Stromal cell of bone marrow (primary cell): ENCODE results near the gene CPEB4.

Experiments
- DNase-seq: peaks from one replicate; pipeline ENCODE4 v3.0.0-alpha.2; 2012; ENCODE audit warnings: low read depth

The CPEB4 gene

GRCh38 chr5:173974688-173975239 is 86.6 kb downstream of the CPEB4 start:
- DNase-seq = no peak

- no peak for DNase-seq
Observed at GRCh38 chr5:173981185-173981761, 93.1 kb downstream of the CPEB4 start.

DNA sequence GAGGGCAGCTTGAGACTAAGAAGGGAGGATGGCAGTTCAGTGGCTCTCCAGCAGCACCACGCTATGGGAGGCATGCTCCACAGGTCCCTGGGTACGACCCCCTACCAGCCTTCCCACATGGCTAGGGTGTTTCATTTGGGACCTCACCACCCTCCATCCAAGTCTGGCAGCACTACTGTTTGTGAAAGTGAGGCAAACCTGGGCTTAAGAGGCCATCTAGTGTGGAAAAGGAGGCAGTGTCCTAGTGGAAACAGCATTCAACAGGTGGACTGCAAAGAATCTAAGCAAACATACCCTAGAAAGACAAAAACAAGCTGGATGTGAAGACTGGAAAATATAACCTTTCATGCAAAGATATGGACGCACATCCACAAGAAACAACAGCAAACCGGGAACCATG is 96.1 kb downstream of the CPEB4 start:
- DNase-seq = no peak

DNA sequence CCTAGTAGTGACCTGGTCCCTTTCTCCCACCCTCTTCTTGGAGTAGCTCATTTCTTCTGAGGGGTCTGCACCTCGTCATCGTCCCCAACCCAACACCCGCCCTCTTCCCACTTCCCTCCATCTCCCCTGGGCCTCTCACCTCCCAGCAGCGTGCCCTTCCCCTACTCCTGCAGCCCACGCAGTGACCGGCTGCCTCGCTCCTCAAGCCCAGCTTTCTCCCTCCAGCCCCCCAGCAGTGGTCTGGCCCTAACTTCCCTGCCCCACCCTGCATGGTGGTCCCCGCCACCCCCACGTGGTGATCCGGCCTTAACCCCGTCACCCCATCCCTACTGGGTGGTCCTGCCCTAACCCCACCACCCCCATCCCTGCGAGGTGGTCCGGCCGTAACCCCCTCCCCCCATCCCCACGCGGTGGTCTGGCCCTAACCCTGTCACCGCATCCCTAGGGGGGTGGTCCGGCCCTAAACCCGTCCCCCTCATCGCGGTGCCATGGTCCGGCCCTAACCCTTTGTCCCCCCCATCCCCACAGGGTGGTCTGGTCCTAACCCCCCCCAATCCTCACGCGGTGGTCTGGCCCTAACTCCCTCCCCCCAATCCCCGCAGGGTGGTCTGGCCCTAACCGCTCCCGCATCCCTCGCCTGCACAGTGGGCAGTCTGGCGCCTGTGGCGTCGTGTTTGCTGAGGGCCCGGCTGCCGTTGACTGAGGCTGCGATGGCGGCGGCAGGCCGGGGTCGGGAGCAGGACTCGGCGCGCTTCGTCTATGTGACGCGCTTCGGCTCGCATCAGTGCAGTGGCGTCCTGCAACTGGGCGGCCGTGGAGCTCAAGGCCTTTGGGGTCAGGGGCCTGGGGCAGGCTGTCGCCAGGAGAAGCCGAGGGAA is 100.6 kb downstream of the CPEB4 start, which contains the start of gene C5orf47:
C5orf47 (plus strand) TSS at position 617 of the 878 bp plus-strand sequence; CDS start at position 711, 94 bp downstream.
- no peak for DNase-seq

DNA sequence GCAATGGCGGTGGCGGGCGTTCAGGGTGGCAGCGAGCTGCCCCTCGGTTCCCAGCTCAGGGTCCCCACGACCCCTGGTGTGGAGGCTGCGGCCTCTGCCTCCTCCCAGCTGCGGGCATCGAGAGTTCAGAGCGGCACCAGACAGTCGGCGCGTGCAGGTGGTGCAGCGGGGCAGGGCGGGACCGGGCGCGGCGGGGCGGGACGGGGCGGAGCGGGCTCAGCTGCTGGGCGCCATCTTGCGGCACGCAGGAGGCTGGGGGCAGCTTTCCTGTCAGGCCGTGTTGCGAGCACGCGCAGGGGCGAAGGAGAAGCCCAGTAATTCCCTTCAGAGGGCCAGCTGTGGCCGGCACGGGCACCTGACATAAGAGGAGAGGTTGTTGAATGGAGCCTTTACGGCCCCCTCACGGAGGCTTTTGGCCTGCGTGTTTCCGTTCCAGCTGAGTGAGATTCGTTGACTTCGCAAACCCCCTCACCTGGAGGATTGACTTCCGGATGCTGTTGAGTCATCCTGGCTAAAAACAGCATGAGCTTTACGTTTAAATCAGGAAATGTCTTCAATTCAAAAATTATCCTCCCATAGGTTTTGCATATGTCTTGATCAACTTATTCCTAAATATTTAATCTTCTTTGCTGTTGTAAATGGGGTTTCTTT is 101.4 kb downstream of the CPEB4 start:
- no peak for DNase-seq

DNA sequence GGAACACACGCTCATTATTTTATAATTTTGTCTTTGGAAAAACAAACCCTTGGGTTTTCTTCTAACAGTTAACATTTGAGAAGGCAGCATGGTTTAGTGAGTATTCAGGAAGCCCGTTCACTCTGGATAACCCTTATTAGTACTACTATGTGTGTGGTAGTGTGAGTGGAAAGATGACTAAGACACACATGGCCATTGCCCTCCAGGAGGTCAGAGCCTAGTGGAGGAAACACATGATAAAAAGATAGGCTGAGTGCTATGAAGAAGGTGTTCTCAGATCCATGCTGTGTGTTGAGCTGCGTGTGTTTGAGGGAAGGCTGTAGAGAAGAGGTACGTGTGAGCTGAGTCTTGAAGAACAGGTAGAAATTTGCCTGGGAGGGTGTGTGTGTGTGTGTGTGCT is 109.2 kb downstream of the CPEB4 start:
- no peak for DNase-seq

DNA sequence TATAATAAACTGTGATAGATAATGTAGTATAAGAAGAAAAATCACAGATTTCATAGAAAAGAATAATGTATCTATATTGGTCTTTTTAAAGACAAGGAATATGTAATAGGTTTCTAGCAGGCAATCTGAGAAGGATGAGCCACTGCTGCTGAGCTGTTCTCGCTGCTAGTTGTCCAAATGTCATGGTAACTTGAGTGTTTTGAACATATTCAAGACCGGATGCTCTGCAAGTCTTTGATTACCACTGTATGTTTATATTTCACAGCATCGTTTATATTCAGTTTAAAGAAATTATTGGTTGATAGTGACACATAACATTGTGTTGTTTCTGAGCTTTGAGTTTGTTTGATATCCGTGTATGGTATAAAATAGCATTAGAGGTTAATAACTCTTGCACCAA is 110.4 kb downstream of the CPEB4 start:
- DNase-seq = no peak

GRCh38 chr5:174000076-174000475 is 111.9 kb downstream of the CPEB4 start:
- DNase-seq = no peak

DNA sequence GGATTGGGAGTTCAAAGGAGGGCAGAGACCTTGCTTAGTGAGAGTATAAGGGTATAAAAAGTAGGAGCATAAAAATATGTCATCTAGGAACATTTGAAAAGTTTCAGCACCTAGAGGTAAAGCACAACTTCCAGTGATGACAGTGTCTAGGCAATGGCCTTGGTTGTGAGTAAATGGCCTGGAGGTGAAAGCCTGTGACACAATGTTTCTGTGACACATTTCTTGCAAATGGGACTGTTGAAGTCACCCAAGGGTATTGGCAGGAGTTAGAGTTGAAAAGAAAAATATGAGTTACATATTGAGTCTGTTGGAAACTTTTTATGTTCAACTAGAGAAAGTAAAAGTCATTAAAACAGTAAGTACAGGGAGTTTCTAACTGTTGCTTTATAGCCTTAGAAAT is 115.6 kb downstream of the CPEB4 start:
- no peak for DNase-seq

DNA sequence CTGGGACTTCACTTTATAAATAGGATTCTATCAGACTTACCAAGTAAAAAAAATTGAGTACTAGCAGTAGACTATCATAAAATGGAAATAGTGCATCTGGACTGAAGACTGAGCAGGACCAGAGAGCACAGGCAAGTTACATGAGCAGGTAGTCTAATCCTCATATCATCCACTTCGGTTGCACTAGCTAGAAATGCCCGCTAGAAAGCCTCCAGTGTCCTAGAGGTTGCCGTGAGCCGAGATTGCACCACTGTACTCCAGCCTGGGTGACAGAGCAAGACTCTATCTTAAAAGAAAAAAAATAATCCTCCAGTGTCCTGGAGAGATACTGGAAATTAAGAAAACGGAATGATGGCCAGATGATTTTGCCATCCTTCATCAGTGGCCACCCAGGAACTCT is 120.8 kb downstream of the CPEB4 start:
- DNase-seq = no peak

DNA sequence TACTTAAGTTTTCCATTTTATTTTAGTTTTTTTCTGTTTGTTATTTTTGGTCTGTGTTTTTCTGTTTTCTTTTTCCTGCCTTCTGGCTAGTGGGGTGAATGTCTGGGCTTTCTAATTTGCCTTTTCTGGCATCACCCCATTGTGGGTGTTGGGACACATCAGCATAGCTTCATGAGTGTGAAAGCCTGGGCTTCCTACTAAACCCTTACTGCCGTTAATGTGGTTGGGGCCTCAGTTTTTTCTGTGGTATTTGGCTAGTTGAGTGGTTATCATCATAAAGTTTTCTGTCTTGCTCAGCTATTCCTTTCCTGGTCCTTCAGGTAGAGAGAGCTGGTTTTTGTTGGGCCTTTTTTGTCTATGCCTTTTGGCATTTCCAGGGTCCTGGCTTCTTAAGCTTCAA is 122.2 kb downstream of the CPEB4 start:
- DNase-seq = no peak

DNA sequence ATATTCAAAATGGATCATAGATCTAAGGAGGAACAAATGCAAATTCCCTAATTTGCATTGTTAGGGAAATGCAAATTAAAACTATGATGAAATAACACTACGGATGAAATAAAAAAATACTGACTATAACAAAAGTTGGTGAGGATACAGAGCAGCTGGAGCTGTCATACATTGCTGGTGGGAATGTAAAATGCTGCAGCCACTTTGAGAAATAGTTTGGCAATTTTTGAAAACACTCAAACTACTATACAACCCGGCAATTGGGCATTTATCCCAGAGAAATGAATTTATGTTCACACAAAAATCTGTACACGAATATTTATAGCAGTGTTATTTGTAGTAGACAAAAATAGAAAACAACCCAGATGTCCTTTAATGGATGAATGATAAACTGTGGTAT is 123.3 kb downstream of the CPEB4 start:
- DNase-seq = no peak
